Sciatic nerve (tissue), 2 donors: ENCODE measurements around the gene FAAP20. TPM values are rescaled to one million over a fixed set of nuclear protein-coding genes. Genes with fewer than 3 reads are reported as not detected.

Experiments
- ATAC-seq: fragments of 200-7000 bp; cut with Tn5 transposase; one replicate; pipeline ENCODE4 v1.9.1; 2020; ENCODE audit warnings: mild to moderate bottlenecking, moderate library complexity
- DNase-seq: peaks from one replicate; pipeline ENCODE4 v3.0.0-alpha.2; 2020; ENCODE audit warnings: low spot score
- intact Hi-C: fragments of 100-400 bp; cut with DNase I; formaldehyde crosslinking; loops from one replicate; pipeline ENCODE4 v1.14.2; 2022
- total RNA-seq: library from RNA; stranded (reverse); fragmentation: NEBNext Ultra II Directional; extraction: Animal tissue kit (Norgen Biotek cat#: 25700); gene quantifications from one replicate; pipeline ENCODE4 v1.2.1, GENCODE V29; 2021
- donor health status: DM: no; HTN: no; CAD: no.
- donor health status: DM: no; HTN: no; CAD: no.

The FAAP20 gene
- total RNA-seq, 1 donor from 2014 or later: 43.0 TPM

- intact Hi-C loops: loop anchor here (10.0 kb wide), 2 partner anchors 51 to 349 kb away; partner anchors contain the start of gene HES5
- ATAC-seq (no peak), DNase-seq (no peak)
Measured at GRCh38 chr1:2185880-2186855, 8.4 kb downstream of the FAAP20 start.

- no peak for DNase-seq
- ATAC-seq: no peak
- intact Hi-C loops: loop anchor here (10.0 kb wide), 2 partner anchors 50 to 350 kb away; partner anchors contain the start of gene HES5
Measured at GRCh38 chr1:2184934-2185333, 9.6 kb downstream of the FAAP20 start.

GRCh38 chr1:2184531-2184930, 10.0 kb downstream of the FAAP20 start:
- intact Hi-C loops: loop anchor here (10.0 kb wide), 2 partner anchors 50 to 350 kb away; partner anchors contain the start of gene HES5
- DNase-seq: no peak
- ATAC-seq: no peak

DNA sequence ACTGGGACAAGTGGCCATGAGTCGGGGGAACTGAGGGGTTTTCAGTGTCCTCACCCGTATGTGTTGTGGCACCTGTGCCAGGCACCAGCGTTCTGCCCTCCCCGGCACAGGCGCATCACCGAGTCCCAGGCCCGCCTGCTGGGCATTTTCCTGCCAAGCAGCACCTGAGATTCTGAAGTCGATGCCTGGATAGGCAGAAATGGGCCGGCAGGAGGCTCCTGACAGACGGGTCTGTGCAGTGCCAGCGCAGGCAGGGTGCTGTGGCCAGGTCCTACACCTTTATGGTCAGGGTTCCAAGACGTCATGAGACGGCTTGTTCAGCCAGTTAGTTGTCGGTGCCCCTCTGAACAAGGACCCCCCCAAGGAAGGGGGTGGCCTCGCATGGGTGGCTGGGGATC, 10.6 kb downstream of the FAAP20 start:
- intact Hi-C loops: loop anchor here (10.0 kb wide), 2 partner anchors 49 to 351 kb away; partner anchors contain the start of gene HES5
- ATAC-seq: no peak

GRCh38 chr1:2182376-2182775, 12.2 kb downstream of the FAAP20 start:
- ATAC-seq (no peak), DNase-seq (no peak)
- intact Hi-C loops: loop anchor here (10.0 kb wide), 2 partner anchors 48 to 352 kb away; partner anchors contain the start of gene HES5

More for the DNA sequence above, 10.6 kb downstream of the FAAP20 start:
- no peak for DNase-seq

GRCh38 chr1:2181752-2182151, 12.8 kb downstream of the FAAP20 start:
- ATAC-seq (no peak), DNase-seq (no peak)
- intact Hi-C loops: loop anchor here (10.0 kb wide), 2 partner anchors 47 to 353 kb away; partner anchors contain the start of gene HES5

DNA sequence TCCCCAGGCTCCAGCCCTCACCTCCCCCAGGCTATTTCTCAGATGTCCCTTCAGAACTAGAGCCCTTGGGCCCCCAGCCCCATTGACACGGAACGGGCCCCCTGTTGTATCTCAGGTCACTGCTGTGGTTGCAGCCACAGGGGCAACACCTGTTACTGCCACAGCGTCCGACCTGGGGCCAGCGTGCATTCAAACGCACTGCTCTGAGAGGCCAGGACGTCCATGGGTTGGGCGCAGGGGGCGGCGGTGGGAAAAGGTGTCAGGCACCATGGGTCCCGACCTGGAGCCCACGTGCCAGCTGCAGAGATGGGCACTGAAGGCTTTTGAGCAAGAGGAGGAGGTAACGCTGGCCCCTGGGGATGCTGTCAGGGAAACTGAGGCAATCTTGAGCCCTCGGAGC, 13.3 kb downstream of the FAAP20 start:
- ATAC-seq (no peak), DNase-seq (no peak)
- intact Hi-C loops: loop anchor here (10.0 kb wide), 2 partner anchors 46 to 354 kb away; partner anchors contain the start of gene HES5

- ATAC-seq: no peak
- intact Hi-C loops: loop anchor here (10.0 kb wide), 2 partner anchors 46 to 354 kb away; partner anchors contain the start of gene HES5
- no peak for DNase-seq
Measured at GRCh38 chr1:2180297-2181245, 14.0 kb downstream of the FAAP20 start.

- intact Hi-C loops: loop anchor here (10.0 kb wide), 2 partner anchors 45 to 355 kb away; partner anchors contain the start of gene HES5
- ATAC-seq (no peak), DNase-seq (no peak)
Measured at GRCh38 chr1:2179283-2180013, 15.1 kb downstream of the FAAP20 start.

DNA sequence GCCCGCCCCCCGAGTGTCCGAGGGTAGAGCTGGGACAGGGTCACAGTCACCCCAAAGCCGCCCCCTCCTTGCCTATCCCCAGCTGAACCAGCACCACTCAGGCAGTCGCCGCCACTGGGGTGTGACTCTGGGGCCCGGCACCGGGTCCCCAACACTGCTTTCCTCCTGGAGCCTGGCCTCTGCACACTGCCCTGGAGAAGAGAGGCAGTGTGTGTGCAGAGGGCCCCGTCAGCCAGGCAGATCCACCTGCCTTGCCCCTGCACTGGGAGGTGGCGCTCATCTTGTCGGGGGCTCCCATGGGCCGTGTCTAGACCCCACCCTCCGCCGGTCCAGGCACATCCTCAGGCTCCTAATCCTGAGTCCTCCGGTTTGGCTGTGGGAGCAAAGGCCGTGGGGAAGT, 15.7 kb downstream of the FAAP20 start:
- intact Hi-C loops: no loop called here
- ATAC-seq: no peak

GRCh38 chr1:2177946-2178538, 16.5 kb downstream of the FAAP20 start:
- intact Hi-C loops: no loop called here

More for the DNA sequence above, 15.7 kb downstream of the FAAP20 start:
- DNase-seq: no peak

DNA sequence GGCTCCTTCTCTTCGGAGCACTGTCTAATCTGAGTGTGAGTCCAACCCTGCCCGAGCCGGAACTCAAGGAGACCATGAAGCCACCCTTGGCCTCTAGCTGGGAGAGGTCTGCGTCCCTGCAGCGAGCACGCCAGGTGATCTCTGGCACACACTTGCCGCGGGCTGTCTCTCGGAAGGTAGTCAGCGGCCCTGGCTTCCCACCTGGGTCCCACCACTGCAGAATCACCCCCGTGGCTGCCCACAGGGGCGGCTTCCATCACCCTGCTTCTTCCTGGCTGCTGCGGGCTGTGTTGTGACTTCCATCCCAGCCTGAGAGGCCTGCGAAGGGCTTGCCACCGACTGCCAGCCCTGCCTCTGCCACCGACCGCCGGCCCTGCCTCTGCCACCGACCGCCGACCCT, 17.0 kb downstream of the FAAP20 start:
- ATAC-seq: no peak
- intact Hi-C loops: no loop called here
- no peak for DNase-seq

More at GRCh38 chr1:2177946-2178538, 16.5 kb downstream of the FAAP20 start:
- ATAC-seq (no peak), DNase-seq (no peak)

GRCh38 chr1:2176615-2177014, 18.0 kb downstream of the FAAP20 start:
- intact Hi-C loops: no loop called here
- ATAC-seq: no peak
- DNase-seq: no peak

DNA sequence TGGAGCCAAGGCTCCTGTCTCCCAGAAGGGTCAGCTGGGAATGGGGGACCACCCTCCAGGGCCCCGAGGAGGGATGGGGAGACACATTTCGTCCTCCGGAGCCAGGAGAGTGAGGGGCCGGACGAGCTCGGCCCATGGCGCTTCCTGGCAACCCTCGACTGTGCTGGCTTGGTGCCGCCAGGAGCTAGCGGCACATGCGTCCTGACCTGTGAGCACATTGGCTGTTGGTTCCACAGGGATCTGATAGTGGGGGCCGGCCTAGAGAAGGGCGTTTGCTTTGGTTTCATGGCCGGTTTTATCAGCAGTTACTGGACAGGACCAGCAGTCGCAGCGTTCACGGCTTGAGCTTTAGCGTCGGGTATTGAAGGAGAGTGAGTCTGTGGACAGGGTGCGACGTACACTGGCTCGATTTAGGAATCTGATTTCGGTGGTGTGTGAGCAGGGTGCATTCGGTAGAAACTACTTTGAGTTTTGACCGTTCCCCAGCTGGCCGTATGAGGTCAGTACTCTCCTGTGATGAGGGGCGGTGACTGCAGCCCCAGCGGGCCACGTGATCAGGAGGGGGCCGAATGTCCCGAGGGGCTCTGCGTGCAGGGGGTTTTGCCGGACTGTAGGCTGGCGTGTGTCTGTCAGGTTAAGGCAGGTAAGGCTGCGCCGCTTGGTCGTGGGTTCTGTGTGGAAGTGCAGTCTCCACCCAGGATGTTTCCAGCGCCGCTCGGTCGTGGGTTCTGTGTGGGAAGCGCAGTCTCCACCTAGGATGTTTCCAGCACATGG, 18.7 kb downstream of the FAAP20 start:
- intact Hi-C loops: no loop called here
- no peak for DNase-seq
- ATAC-seq: peak; percentile 77

DNA sequence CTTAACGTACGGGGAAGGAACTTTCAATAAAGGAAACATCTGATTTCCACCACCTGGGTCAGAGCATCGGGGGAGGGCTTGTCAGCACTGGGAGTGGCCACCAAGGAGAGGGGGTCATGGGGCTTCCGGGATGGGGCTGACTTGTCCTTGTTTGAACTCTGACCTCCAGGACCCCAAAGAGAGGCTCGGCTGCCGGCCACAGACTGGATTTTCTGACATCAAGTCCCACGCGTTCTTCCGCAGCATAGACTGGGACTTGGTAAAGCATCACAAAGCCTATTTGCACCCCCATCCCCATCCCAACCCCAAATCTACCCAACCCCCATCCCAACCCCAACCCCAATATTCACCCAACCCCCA, 19.5 kb downstream of the FAAP20 start:
- DNase-seq: no peak
- intact Hi-C loops: no loop called here
- ATAC-seq: peak; percentile 7

DNA sequence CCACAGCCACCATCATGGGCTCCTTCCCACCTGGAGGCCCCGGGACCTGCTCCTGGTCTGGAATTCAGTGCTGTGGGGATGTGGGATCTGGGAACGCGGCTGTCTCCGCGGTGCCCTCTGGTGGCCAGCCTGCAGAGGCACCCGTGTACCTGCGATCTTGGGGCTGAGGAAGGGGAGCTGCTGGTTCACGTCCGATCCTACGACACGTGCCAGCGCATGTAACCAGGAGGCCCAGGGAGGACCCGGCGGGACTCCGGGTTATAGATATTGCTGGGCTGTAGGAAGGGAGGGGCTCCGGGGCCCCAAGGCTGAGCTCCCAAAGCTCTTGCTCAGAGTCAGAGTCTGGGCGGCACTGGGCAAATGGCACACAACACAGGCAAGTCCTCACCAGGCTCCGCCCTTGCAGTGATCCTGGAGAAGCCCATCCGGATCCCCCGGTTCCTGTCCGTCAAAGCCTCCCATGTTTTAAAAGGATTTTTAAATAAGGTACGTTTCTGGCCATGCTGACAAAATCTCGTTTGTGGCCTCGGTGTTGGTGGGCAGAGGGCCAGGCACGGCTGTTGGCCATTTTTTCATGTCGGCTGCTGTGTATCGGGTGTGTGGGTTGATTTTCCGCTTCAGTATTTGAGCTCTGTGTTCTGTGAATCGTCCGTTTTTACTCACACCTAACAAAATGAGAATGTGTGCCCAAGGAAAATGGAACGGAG, 20.1 kb downstream of the FAAP20 start:
- intact Hi-C loops: no loop called here
- DNase-seq (peak; percentile 81), ATAC-seq (peak; percentile 78)
